Kidney (tissue), 14 donors: ENCODE data around the gene DOCK6. TPM values are rescaled to one million over a fixed set of nuclear protein-coding genes. Genes with fewer than 3 reads are reported as not detected.

Experiments
- DNase-seq, 5 donors: peaks; one replicate each; pipeline ENCODE4 v3.0.0-alpha.2; 2013 to 2020
- FAIRE-seq: peaks from 2 replicates; lab custom pipeline; 2012; peaks lifted over from hg19 to GRCh38; lab: Jason Lieb, UNC
- H3K27ac ChIP-seq, 2 donors: one replicate each; pipeline ENCODE4 v1.7.0; 2013; ENCODE audit warnings: low read depth in 2 of 2, low read length in 2 of 2, inconsistent platforms in 1 of 2
- H3K27me3 ChIP-seq: one replicate; pipeline ENCODE4 v1.7.1; 2013; ENCODE audit warnings: low read length, inconsistent platforms; ENCODE audit not compliant: control insufficient read depth, insufficient read depth
- H3K36me3 ChIP-seq, 3 donors: one replicate each; pipeline versions ENCODE4 v1.7.0 to v1.7.1; 2013; ENCODE audit warnings: low read length in 3 of 3, control low read depth in 1 of 3, inconsistent platforms in 1 of 3; ENCODE audit not compliant: insufficient read depth in 3 of 3, control insufficient read depth in 2 of 3
- H3K4me1 ChIP-seq, 3 donors: one replicate each; pipeline versions ENCODE4 v1.7.0 to v1.7.1; 2013; ENCODE audit warnings: low read length in 3 of 3, inconsistent platforms in 1 of 3, low read depth in 1 of 3; ENCODE audit not compliant: control insufficient read depth in 2 of 3, insufficient read depth in 2 of 3
- H3K4me3 ChIP-seq, 3 donors: one replicate each; pipeline versions ENCODE4 v1.7.0 to v1.8.1; 2013; ENCODE audit warnings: low read length in 3 of 3, control low read depth in 1 of 3, inconsistent platforms in 1 of 3
- H3K9ac ChIP-seq, 3 donors: one replicate each; pipeline versions ENCODE4 v1.7.0 to v1.7.1; 2013; ENCODE audit warnings: low read length in 3 of 3, control low read depth in 1 of 3, inconsistent platforms in 1 of 3
- H3K9me3 ChIP-seq, 3 donors: one replicate each; pipeline versions ENCODE4 v1.7.0 to v1.7.1; 2013; ENCODE audit warnings: low read length in 3 of 3, control low read depth in 1 of 3, inconsistent platforms in 1 of 3; ENCODE audit not compliant: control insufficient read depth in 2 of 3, insufficient read depth in 1 of 3
- intact Hi-C: fragments of 100-400 bp; cut with DNase I; formaldehyde crosslinking; loops from one replicate; pipeline ENCODE4 v1.11.1; 2022
- polyA plus RNA-seq: library from polyadenylated mRNA; stranded (reverse); fragments of 350-450 nt; fragmentation: Illumina TruSeq; extraction: RNeasy Lipid Tissue Mini Kit (QIAGEN cat#74804); gene quantifications from one replicate; pipeline ENCODE4 v1.2.3, GENCODE V29; 2014; ENCODE audit warnings: low read depth, low replicate concordance; ENCODE audit not compliant: insufficient read depth
- total RNA-seq: library from RNA; stranded (reverse); fragmentation: NEBNext Ultra II Directional; extraction: Animal tissue kit (Norgen Biotek cat#: 25700); gene quantifications from one replicate; pipeline ENCODE4 v1.2.1, GENCODE V29; 2021
- TF ChIP-seq, protein P1 (sequence below): IDR thresholded peaks from 3 replicates; pipeline ENCODE4 v1.5.1; 2012; ENCODE audit warnings: mild to moderate bottlenecking, moderate library complexity, borderline replicate concordance; ENCODE audit not compliant: insufficient read depth; ENCODE audit errors: extremely low read depth
- donor health status: control.
- donor health status: control.
- donor health status: control.
- donor health status: control.
- donor health status: control.
- donor health status: DM: yes; HTN: yes; CAD: no.
- donor health status: Normal renal cell carcinoma (clear cell type).

DOCK6 gene
- total and polyA plus RNA-seq, 2 donors from 2014 or later, result 45.8 to 112 TPM

DNA sequence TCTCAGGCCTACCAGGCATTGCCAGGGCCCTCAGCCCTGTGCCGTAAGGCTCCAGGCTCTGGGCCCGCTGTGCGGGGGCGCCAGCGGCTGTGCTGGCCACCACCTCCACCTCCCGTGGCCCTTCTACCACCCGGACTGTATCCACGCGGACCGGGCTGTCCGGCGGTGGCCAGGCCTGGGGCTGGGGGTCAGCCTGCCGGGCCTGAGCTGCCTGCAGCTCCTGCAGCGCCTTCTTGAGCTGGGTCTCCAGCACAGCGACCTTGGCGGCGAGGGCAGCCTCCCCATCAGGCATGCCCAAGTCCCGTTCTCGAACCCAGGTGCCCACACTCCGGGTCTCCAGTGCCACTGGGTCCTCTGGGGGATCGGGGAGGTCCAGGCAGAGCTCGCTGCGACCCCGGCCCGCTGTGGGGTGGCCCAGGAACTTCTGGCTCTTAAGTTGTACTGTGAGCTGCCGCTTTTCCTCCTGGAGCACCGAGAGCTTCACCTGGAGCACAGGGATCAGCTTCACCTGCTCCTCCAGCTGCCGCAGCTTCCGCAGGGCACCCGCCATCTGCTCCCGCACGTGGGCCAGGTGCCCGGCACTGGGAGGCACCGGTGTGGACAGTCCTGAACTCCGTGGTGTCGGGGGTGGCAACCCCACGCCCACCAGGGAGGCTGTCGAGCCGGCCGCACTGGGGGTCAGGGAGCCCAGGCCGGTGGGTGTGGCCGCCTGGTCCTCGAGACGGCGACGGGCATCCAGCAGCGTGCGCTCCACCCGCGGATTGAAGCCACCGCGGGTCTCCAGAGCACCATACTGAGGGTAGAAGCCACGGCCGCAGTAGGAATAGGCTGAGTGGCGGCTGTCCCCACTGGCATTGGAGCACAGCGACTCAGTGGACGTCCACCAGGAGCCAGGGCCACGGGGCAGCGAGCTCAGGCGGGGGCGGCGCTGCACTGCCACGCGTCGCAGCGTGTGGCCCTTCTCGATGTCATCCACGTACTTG, 69.1 kb downstream of the DOCK6 start:
- TF ChIP-seq, protein P1, sequence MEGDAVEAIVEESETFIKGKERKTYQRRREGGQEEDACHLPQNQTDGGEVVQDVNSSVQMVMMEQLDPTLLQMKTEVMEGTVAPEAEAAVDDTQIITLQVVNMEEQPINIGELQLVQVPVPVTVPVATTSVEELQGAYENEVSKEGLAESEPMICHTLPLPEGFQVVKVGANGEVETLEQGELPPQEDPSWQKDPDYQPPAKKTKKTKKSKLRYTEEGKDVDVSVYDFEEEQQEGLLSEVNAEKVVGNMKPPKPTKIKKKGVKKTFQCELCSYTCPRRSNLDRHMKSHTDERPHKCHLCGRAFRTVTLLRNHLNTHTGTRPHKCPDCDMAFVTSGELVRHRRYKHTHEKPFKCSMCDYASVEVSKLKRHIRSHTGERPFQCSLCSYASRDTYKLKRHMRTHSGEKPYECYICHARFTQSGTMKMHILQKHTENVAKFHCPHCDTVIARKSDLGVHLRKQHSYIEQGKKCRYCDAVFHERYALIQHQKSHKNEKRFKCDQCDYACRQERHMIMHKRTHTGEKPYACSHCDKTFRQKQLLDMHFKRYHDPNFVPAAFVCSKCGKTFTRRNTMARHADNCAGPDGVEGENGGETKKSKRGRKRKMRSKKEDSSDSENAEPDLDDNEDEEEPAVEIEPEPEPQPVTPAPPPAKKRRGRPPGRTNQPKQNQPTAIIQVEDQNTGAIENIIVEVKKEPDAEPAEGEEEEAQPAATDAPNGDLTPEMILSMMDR, result no peak
- Histone ChIP-seq H3K36me3 (peaks cover 2 to 10% (median 8%) of the 10 kb centered on the region in 3 donors), H3K4me1 (peaks cover 2 to 23% (median 3%) of the 10 kb centered on the region in 3 donors), H3K27me3 (no peaks in the 10 kb centered on the region), H3K4me3 (no peak overlapping the region), H3K9me3 (no peaks in the 10 kb centered on the region), H3K9ac (no peak overlapping the region), H3K27ac (no peak overlapping the region)
- FAIRE-seq, result no peak
- intact Hi-C loops, result no loop called here
- peak in 1 of 5 donors; percentile 76 for DNase-seq

DNA sequence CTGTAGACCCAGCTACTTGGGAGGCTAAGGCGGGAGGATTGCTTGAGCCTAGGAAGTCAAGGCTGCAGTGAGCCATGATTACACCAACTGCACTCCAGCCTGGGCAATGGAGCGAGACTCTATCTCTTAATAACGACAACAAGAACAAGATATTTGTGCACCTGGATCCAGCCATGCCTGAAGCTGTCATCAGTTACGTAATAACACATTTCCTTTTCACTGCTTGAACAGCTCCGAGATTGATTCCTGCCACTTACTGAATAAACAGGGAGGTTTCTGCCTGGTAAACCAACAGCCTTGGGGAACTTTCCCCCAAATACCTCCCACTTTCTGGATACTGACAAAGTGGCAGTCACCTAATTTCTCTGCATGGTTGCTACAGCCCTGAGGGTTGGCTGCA, 70.4 kb downstream of the DOCK6 start:
- TF ChIP-seq, protein P1, result no peak
- Histone ChIP-seq H3K4me1 (peaks cover 2 to 19% (median 3%) of the 10 kb centered on the region in 3 donors), H3K4me3 (no peak overlapping the region), H3K27ac (no peak overlapping the region), H3K9ac (no peak overlapping the region), H3K27me3 (no peaks in the 10 kb centered on the region), H3K9me3 (no peaks in the 10 kb centered on the region), H3K36me3 (peaks cover 2 to 10% (median 8%) of the 10 kb centered on the region in 3 donors)
- FAIRE-seq, result no peak
- no peak for DNase-seq
- intact Hi-C loops, result no loop called here

DNA sequence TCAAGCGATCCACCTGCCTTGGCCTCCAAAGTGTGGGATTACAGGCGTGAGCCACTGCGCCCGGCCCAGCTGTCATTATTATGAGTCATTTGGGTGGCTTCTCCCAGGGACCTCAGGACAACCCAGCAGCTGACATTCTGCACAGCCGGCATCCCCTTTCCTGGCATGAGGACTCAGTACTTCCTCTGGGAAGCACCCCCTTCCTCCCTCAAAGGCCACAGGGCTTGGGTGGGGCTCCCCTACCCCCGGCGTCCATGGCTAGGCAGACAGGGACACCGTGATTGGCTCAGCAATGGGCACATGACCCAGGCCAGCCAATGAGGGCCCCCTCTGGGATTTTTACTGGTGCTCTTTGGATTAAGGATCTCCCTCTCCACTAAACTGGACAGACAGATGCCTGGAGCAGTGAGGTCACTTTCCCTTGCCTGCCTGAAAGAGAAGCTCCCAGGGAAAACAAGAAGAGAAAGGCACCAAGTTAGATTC, 71.0 kb downstream of the DOCK6 start:
- H3K4me3 ChIP-seq, result no peak overlapping the region
- TF ChIP-seq, protein P1, result no peak
- peaks cover 2 to 16% (median 3%) of the 10 kb centered on the region in 3 donors for H3K4me1 ChIP-seq
- no peak overlapping the region for H3K27ac ChIP-seq
- H3K27me3 ChIP-seq, result no peaks in the 10 kb centered on the region
- DNase-seq, result peak in 1 of 5 donors; percentile 91
- H3K9ac ChIP-seq, result no peak overlapping the region
- no peak for FAIRE-seq
- peaks cover 2 to 10% (median 8%) of the 10 kb centered on the region in 3 donors for H3K36me3 ChIP-seq
- no peaks in the 10 kb centered on the region for H3K9me3 ChIP-seq
- intact Hi-C loops, result no loop called here
